ENCODE results near the gene KRT13. TPM values are rescaled to one million over a fixed set of nuclear protein-coding genes. Genes with fewer than 3 reads are reported as not detected.

Gene KRT13
- 0.10 to 0.35 TPM (median 0.26 TPM) in 4 of 5 replicates, not detected in the other for total RNA-seq (2022; extraction: Qiagen RNA extraction)

GRCh38 chr17:41505007-41505808, at the start of gene KRT13:
Gene KRT13 (minus strand): TSS chr17:41505612. CDS start chr17:41505550, 62 bp downstream.

GRCh38 chr17:41518789-41519449, 13.5 kb upstream of the KRT13 start, which contains the start of gene KRT15:
Gene KRT15 (minus strand): TSS chr17:41518890. CDS start chr17:41518827, 63 bp downstream.

DNA sequence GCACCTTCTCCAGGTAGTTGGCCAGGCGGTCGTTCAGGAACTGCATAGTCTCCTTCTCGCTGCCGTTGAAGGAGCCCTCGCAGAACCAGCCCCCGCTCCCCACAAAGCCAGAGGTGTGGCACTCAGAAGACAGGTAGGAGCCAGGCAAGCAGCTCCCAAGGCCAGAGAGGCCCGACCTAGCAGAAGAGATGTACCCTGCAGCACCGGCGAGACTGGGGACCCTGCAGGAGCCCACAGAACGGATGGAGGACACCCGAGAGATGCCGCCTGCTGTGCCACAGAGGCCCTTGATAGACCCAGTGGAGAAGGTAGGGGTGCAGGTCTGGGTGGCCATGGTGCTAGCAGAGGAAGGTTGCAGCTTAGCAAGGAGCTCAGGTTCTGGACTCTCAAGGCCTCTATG, 15.9 kb downstream of the KRT13 start, which contains the start of gene KRT36:
Gene KRT36 (minus strand): TSS at position 380 of the 400 bp plus-strand sequence. CDS start 46 bp downstream, at position 334.

DNA sequence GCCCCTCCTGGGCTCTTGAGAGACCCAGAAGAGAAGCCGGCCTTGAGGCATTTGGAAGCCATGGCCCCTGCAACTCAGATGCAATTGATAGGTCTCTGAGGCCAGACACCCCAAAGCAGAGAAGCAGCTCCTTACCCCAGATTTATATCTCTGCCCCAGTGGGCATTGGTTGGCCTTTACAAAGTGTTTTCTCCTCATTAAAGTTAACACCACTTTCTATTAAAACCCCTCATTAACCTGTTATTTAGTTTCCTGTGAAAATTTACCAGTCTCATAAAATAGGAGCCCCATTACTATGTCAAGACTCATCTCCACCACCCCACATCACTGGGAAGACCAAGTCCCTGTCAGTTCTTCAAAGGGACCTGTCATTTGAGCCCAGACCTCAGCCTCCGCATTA, 24.4 kb downstream of the KRT13 start, which contains the start of gene KRT35:
Gene KRT35 (minus strand): TSS at position 116 of the 400 bp plus-strand sequence. CDS start 54 bp downstream, at position 62.

DNA sequence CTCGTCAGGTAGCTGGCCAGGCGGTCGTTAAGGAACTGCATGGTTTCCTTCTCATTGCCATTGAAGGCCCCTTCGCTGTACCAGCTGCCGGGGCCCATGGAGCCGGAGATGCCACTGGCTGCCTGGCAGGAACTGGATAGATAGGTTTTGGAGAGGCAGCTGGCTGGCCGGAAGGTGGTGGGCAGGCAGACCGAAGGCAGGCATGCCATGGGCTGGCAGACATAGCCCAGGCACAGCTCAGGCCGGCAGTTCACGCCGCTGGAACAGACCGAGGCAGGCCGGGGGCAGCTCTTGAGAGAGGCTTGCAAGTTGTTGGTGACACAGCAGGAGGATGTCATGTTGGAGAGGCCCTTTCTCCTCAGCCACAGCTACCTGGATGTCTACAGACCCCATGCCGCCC, 38.4 kb downstream of the KRT13 start, which contains the start of gene KRT32:
Gene KRT32 (minus strand): TSS at position 399 of the 400 bp plus-strand sequence. CDS start 61 bp downstream, at position 338.

Other genes starting within 250 kb of the KRT13 start
- gene KRTAP9-6, start 240.2 kb downstream of the KRT13 start, total RNA-seq (2022; extraction: Qiagen RNA extraction) = not detected in 5 replicates
- gene KRTAP9-7, start 229.9 kb downstream of the KRT13 start, total RNA-seq (2022; extraction: Qiagen RNA extraction) = not detected in 5 replicates
- gene KRTAP29-1, start 202.8 kb downstream of the KRT13 start, total RNA-seq (2022; extraction: Qiagen RNA extraction) = not detected in 5 replicates
- not detected in 5 replicates for gene KRTAP16-1, start 196.3 kb downstream of the KRT13 start, total RNA-seq (2022; extraction: Qiagen RNA extraction)
- not detected in 5 replicates for gene KRTAP17-1, start 189.9 kb downstream of the KRT13 start, total RNA-seq (2022; extraction: Qiagen RNA extraction)
- gene KRT33A, start 154.8 kb downstream of the KRT13 start, total RNA-seq (2022; extraction: Qiagen RNA extraction) = not detected in 5 replicates
- gene KRT33B, start 135.8 kb downstream of the KRT13 start, total RNA-seq (2022; extraction: Qiagen RNA extraction) = 0.08 TPM in 1 of 5 replicates, not detected in the others
- gene KRT34, start 123.3 kb downstream of the KRT13 start, total RNA-seq (2022; extraction: Qiagen RNA extraction) = 0.23 to 0.61 TPM (median 0.42 TPM) in 5 replicates
- gene KRT31, start 108.0 kb downstream of the KRT13 start, total RNA-seq (2022; extraction: Qiagen RNA extraction) = not detected in 5 replicates
- gene KRT37, start 81.0 kb downstream of the KRT13 start, total RNA-seq (2022; extraction: Qiagen RNA extraction) = not detected in 5 replicates
- gene KRT38, start 64.6 kb downstream of the KRT13 start, total RNA-seq (2022; extraction: Qiagen RNA extraction) = 0.03 TPM in 1 of 5 replicates, not detected in the others
- 0.06 to 0.09 TPM (median 0.08 TPM) in 3 of 5 replicates, not detected in the others for gene KRT32, start 38.2 kb downstream of the KRT13 start, total RNA-seq (2022; extraction: Qiagen RNA extraction)
- not detected in 5 replicates for gene KRT35, start 24.5 kb downstream of the KRT13 start, total RNA-seq (2022; extraction: Qiagen RNA extraction)
- gene KRT36, start 15.7 kb downstream of the KRT13 start, total RNA-seq (2022; extraction: Qiagen RNA extraction) = 0.05 TPM in 1 of 5 replicates, not detected in the others
- 2.3 to 3.5 TPM (median 2.5 TPM) in 5 replicates for gene KRT15, start 13.3 kb upstream of the KRT13 start, total RNA-seq (2022; extraction: Qiagen RNA extraction)
- gene KRT19, start 22.7 kb upstream of the KRT13 start, total RNA-seq (2022; extraction: Qiagen RNA extraction) = 38.8 to 54.9 TPM (median 45.7 TPM) in 5 replicates
- not detected in 5 replicates for gene KRT9, start 66.4 kb upstream of the KRT13 start, total RNA-seq (2022; extraction: Qiagen RNA extraction)
- 0.07 to 0.11 TPM (median 0.08 TPM) in 4 of 5 replicates, not detected in the other for gene KRT14, start 81.3 kb upstream of the KRT13 start, total RNA-seq (2022; extraction: Qiagen RNA extraction)
- 0.94 to 1.6 TPM (median 1.6 TPM) in 5 replicates for gene KRT16, start 107.2 kb upstream of the KRT13 start, total RNA-seq (2022; extraction: Qiagen RNA extraction)
- gene KRT17, start 119.0 kb upstream of the KRT13 start, total RNA-seq (2022; extraction: Qiagen RNA extraction) = 0.66 to 1.3 TPM (median 1.00 TPM) in 5 replicates
- gene EIF1, start 183.3 kb upstream of the KRT13 start, total RNA-seq (2022; extraction: Qiagen RNA extraction) = 1,199 to 1,525 TPM (median 1,311 TPM) in 5 replicates
- gene GAST, start 206.7 kb upstream of the KRT13 start, total RNA-seq (2022; extraction: Qiagen RNA extraction) = 0.17 TPM in 1 of 5 replicates, not detected in the others
- gene HAP1, start 229.0 kb upstream of the KRT13 start, total RNA-seq (2022; extraction: Qiagen RNA extraction) = 1.0 to 1.3 TPM (median 1.2 TPM) in 5 replicates

Data from A549 treated with AZD2906 at 1 μM for 4 hours (cell line).